Esophagus squamous epithelium (tissue), 4 donors: Measurements from ENCODE around the gene SOX11.

ENCODE experiments used
- CTCF ChIP-seq, 6 experiments: fragments of 450-650 bp in 4 of 6; fragments of 200-600 bp in 2 of 6; sonication (generic) in 2 of 6; IDR thresholded peaks; one replicate each; pipeline ENCODE4 v1.5.1; 2016 to 2019; ENCODE audit warnings: antibody characterized with exemption in 6 of 6, mild to moderate bottlenecking in 4 of 6, moderate library complexity in 4 of 6
- POLR2A ChIP-seq, 4 donors: fragments of 450-650 bp; IDR thresholded peaks; one replicate each; pipeline ENCODE4 v1.6.1; 2017; ENCODE audit warnings: antibody characterized with exemption in 4 of 4, mild to moderate bottlenecking in 4 of 4, moderate library complexity in 3 of 4

DNA sequence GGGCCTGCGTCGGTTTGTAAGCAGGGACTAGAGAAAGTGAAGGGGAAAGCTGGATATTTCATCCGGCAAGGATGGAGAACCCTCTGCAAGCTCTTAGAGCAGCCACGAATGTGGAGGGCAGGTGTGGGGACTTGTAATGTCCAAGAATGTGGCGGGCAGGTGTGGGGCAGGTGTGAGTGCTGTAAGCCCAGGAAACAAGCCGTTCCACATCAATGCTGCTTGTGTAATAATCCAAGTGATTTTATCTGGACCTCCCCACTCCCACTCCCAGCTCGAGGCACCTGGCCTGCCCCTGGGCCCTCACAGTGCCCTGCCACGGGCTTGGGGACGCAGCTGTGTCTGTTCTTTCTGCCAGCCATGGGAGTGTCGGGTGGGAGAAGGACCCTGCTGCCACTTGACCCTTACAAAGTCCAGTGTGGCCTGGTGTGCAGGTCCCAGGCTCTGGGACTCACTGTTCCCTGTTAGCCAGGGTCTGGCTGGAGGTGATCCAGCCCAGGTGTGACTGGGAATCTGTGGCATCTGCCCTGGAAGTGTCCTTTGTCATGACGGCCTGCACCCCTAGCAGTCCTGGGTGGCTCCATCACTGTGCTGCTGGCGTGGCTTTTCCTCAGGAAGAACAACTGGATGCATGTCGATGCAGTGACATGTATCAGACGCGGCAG, 42.8 kb downstream of the SOX11 start:
- TF ChIP-seq CTCF (IDR thresholded peaks at IDR 0.05), result no peak
- no peak for TF ChIP-seq POLR2A (IDR thresholded peaks at IDR 0.05)
